ENCODE measurements around the gene PWWP2B.
A peak's percentile ranks its signal among the peaks of the same experiment; 100 is the strongest.
"Not testable (repeated sequence)": the region's sequence is repeated elsewhere in the genome, so short reads cannot be mapped to it uniquely, and the experiment has no call there.

PWWP2B gene

GRCh38 chr10:132352462-132353308 is 44.3 kb upstream of the PWWP2B start:
- DNase-seq (ENCODE audit: low read depth); H3K4me3 ChIP-seq (ENCODE audit: low read length): not testable (repeated sequence)
- TF ChIP-seq CTCF (conservative IDR thresholded peaks at IDR 0.05; ENCODE audit: low read depth, low read length), result peak; percentile 79

GRCh38 chr10:132353456-132354355 is 43.3 kb upstream of the PWWP2B start:
- no peak for TF ChIP-seq CTCF (conservative IDR thresholded peaks at IDR 0.05; ENCODE audit: low read depth, low read length)
- no peak overlapping the region for H3K4me3 ChIP-seq (ENCODE audit: low read length)
- no peak for DNase-seq (ENCODE audit: low read depth)

- TF ChIP-seq CTCF (conservative IDR thresholded peaks at IDR 0.05; ENCODE audit: low read depth, low read length), result no peak
- no peak overlapping the region for H3K4me3 ChIP-seq (ENCODE audit: low read length)
- DNase-seq (ENCODE audit: low read depth), result no peak
These were observed 42.5 kb upstream of the PWWP2B start for GRCh38 chr10:132354356-132355094.

- no peak for TF ChIP-seq CTCF (conservative IDR thresholded peaks at IDR 0.05; ENCODE audit: low read depth, low read length)
- no peak overlapping the region for H3K4me3 ChIP-seq (ENCODE audit: low read length)
- DNase-seq (ENCODE audit: low read depth), result no peak
These were observed 41.7 kb upstream of the PWWP2B start for GRCh38 chr10:132355297-132355696.

- H3K4me3 ChIP-seq (ENCODE audit: low read length), result no peak overlapping the region
- no peak for DNase-seq (ENCODE audit: low read depth)
- TF ChIP-seq CTCF (conservative IDR thresholded peaks at IDR 0.05; ENCODE audit: low read depth, low read length), result no peak
These were observed 41.2 kb upstream of the PWWP2B start for GRCh38 chr10:132355754-132356153.

- DNase-seq (ENCODE audit: low read depth), result no peak
- TF ChIP-seq CTCF (conservative IDR thresholded peaks at IDR 0.05; ENCODE audit: low read depth, low read length), result no peak
- no peak overlapping the region for H3K4me3 ChIP-seq (ENCODE audit: low read length)
These were observed 40.3 kb upstream of the PWWP2B start for GRCh38 chr10:132356621-132357195.
